BJ (cell line): ENCODE results near the gene TTC39B. TPM values are rescaled to one million over a fixed set of nuclear protein-coding genes. Genes with fewer than 3 reads are reported as not detected.

Experiments used
- CTCF ChIA-PET: fragments of 350-600 bp; formaldehyde crosslinking; extraction: SDS; loops from one replicate; lab custom pipeline; 2021; ENCODE audit warnings: antibody characterized with exemption, inconsistent platforms; lab: Yijun Ruan, JAX
- POLR2A ChIA-PET: fragments of 300-600 bp; sonication (Branson Sonifier 250); formaldehyde crosslinking; extraction: SDS; loops from one replicate; lab custom pipeline; 2021; ENCODE audit warnings: antibody characterized with exemption; lab: Charles Lee
- DNase-seq: peaks from one replicate; pipeline ENCODE4 v3.0.0-alpha.2; 2011; ENCODE audit warnings: low read depth
- H3K27me3 ChIP-seq: 2 replicates; pipeline ENCODE4 v1.6.0; 2011; ENCODE audit warnings: low read length; ENCODE audit not compliant: control insufficient read depth, insufficient read depth
- H3K36me3 ChIP-seq: 2 replicates; pipeline ENCODE4 v1.5.1; 2011; ENCODE audit warnings: low read length; ENCODE audit not compliant: control insufficient read depth, insufficient read depth
- H3K4me3 ChIP-seq: 2 replicates; pipeline ENCODE4 v1.5.1; 2011; ENCODE audit warnings: low read depth, mild to moderate bottlenecking, control low read depth, low read length
- polyA plus RNA-seq: library from polyadenylated mRNA; depleted of rRNA; stranded (reverse); fragments of >200 nt; gene quantifications from 2 replicates; pipeline ENCODE4 v1.2.3, GENCODE V29; 2011
- TF ChIP-seq, protein P1 (sequence below): IDR thresholded peaks from 2 replicates; pipeline ENCODE4 v1.5.1; 2011; ENCODE audit warnings: low read depth, mild to moderate bottlenecking, control low read depth, inconsistent platforms, low read length, moderate library complexity; ENCODE audit not compliant: insufficient read depth

The TTC39B gene
- polyA plus RNA-seq, 1 experiment = 5.1 TPM

DNA sequence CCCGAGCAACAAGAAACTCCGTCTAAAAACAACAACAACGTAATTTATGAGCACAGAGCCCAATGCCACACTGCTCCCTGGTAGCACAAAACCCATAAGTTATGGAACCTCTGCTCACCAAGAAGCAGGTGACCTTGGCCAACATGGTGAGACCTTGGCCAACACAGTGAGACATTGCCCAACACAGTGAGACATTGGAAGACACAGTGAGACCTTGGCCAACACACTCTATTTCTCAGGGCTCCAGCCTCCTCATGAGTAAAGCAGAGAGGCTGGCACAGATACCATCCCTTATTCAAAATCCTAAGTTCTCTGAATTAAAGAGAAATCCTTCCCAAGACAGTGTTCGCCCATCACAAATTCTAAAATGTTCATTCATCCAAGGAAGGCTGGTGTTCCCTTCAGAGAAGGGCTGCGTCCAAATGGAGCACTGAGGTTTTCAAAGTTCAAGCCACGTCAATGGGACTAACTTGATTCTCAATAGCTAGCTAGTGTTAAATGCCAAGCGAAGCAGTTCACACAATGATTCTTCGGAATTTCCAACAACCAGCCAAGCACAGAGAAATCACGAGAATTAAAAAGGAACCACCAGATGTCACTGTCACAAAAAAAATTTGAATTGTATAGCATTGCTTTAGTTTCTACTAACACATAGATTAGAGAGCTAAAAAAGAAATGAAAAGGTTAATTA, 29.5 kb downstream of the TTC39B start:
- no peak overlapping the region for H3K4me3 ChIP-seq
- H3K27me3 ChIP-seq = no peaks in the 10 kb centered on the region
- CTCF ChIA-PET = interaction anchor here (0.6 to 1.0 kb wide), 4 partner anchors 9 to 139 kb away, joined by 3 to 4 read pairs (median 3); no protein-coding TSS in a partner anchor
- no peaks in the 10 kb centered on the region for H3K36me3 ChIP-seq
- POLR2A ChIA-PET = interaction anchor here (0.5 kb wide), 1 partner anchor 14 kb away, joined by 4 read pairs; no protein-coding TSS in a partner anchor
- DNase-seq = no peak
- TF ChIP-seq, protein P1, sequence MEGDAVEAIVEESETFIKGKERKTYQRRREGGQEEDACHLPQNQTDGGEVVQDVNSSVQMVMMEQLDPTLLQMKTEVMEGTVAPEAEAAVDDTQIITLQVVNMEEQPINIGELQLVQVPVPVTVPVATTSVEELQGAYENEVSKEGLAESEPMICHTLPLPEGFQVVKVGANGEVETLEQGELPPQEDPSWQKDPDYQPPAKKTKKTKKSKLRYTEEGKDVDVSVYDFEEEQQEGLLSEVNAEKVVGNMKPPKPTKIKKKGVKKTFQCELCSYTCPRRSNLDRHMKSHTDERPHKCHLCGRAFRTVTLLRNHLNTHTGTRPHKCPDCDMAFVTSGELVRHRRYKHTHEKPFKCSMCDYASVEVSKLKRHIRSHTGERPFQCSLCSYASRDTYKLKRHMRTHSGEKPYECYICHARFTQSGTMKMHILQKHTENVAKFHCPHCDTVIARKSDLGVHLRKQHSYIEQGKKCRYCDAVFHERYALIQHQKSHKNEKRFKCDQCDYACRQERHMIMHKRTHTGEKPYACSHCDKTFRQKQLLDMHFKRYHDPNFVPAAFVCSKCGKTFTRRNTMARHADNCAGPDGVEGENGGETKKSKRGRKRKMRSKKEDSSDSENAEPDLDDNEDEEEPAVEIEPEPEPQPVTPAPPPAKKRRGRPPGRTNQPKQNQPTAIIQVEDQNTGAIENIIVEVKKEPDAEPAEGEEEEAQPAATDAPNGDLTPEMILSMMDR = no peak

DNA sequence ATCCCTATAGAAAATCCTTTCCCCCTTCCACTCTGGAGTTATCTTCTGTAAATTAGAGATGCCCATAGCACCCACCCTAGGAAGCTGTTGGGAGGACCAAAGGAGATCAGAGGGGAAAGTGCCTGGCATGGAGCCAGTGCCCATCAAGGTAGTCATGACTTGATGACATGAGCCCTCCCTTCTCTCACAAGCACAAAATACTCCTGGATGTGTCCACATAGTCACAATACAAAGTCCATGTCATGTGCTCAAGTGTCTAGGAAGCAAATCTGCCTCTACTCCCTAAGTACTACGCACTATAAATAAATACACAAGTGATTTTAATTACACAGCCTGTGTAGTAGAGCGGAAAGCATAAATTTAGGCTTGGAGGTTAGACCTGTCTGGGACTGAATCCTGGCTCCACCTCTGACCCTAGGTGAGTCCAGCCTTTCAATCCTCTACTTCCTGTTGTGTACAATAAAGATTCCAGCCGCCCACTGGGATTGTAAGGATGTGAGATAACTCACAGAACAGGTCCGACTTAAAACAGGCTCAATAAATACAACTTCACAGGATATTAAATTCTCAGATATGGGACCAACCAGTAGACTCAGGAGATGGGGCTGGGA, 30.6 kb downstream of the TTC39B start:
- Histone ChIP-seq H3K27me3 (no peaks in the 10 kb centered on the region), H3K36me3 (no peaks in the 10 kb centered on the region), H3K4me3 (no peak overlapping the region)
- no peak for DNase-seq
- TF ChIP-seq, protein P1 = no peak
- ChIA-PET CTCF (no interaction called here), POLR2A (no interaction called here)

DNA sequence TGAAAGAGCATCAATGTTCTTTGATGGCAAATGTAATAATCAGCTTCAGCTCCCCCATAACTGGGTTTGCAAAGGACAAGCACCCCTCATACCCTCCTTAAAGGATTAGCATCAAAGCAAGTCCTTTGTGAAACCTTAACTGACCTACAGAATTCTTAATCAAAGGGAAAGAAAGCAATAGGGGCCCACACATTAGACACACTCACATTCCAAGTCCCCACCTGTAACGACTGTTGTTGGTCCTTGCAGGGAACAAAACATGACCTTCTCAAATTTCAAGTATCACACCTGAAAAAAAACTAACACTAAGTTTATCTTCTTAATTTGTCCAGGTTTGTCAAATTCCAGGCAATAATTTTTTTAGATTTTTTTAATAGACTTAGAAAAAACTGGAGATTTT, 32.6 kb downstream of the TTC39B start:
- DNase-seq = no peak
- H3K27me3 ChIP-seq = no peaks in the 10 kb centered on the region
- no peaks in the 10 kb centered on the region for H3K36me3 ChIP-seq
- TF ChIP-seq, protein P1 = no peak
- ChIA-PET CTCF (interaction anchor here (0.6 to 1.5 kb wide), 2 partner anchors 9 to 151 kb away, joined by 3 to 4 read pairs; no protein-coding TSS in a partner anchor), POLR2A (no interaction called here)
- no peak overlapping the region for H3K4me3 ChIP-seq

DNA sequence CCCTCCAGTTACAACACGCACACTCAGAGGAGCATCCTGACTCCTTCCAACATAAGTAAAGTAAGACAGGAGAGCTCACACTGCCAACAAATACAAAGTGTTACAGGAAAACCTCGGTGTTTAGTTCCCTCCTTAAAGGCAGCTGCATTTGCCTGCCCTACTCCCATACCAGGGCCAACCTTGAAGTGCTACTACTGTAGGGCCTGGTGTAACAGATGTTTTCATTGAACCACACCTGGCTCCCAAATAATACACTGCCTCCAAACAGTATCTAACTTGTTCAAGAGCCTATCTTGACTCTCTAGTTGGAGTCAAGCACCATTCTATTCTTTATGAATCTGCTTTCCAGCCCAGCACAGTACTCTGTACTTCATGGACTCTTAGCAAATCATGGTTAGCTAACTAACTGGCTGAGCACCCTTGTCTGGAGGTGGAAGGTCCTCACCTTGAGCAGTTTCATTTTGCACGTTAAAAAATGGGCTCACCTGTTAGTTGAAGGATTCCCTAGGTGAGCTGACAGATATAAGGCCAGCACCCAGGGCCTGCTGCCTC, 34.6 kb downstream of the TTC39B start:
- ChIA-PET CTCF (interaction anchor here (1.0 kb wide), 1 partner anchor 149 kb away, joined by 3 read pairs; no protein-coding TSS in a partner anchor), POLR2A (no interaction called here)
- no peak for DNase-seq
- Histone ChIP-seq H3K4me3 (no peak overlapping the region), H3K27me3 (no peaks in the 10 kb centered on the region), H3K36me3 (no peaks in the 10 kb centered on the region)
- TF ChIP-seq, protein P1 = no peak

DNA sequence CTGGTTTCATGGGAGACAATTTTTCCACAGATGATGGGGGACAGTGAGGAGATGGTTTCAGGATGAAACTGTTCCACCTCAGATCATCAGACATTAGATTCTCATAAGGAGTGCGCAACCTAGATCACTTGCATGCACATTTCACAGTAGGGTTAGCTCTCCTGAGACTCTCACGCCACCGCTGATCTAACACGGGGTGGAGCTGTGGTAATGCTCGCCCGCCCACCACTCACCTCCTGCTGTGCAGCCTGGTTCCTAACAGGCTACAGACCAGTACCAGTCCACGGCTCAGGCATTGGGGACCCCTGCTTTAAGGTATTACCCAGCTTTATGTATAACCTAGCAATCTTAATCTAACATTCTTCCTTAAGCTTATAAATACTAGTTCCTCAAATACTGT, 35.6 kb downstream of the TTC39B start:
- POLR2A ChIA-PET = no interaction called here
- CTCF ChIA-PET = interaction anchor here (0.6 to 1.0 kb wide), 2 partner anchors 40 to 150 kb away, joined by 3 read pairs; no protein-coding TSS in a partner anchor
- TF ChIP-seq, protein P1 = no peak
- Histone ChIP-seq H3K4me3 (no peak overlapping the region), H3K27me3 (no peaks in the 10 kb centered on the region), H3K36me3 (no peaks in the 10 kb centered on the region)
- no peak for DNase-seq
